Common myeloid progenitor, CD34-positive (primary cell): ENCODE results near the gene ABCC3.

ENCODE experiments used
- CTCF ChIA-PET: fragments of 350-600 bp; sonication (Branson Sonifier 250); formaldehyde crosslinking; loops from one replicate; lab custom pipeline; 2021; ENCODE audit warnings: antibody characterized with exemption; lab: Charles Lee
- POLR2A ChIA-PET: fragments of 350-600 bp; sonication (Branson Sonifier 250); formaldehyde crosslinking; loops from one replicate; lab custom pipeline; 2021; ENCODE audit warnings: antibody characterized with exemption; lab: Charles Lee
- DNase-seq, 3 donors: peaks; one replicate each; pipeline versions ENCODE4 v3.0.0 to v3.0.0-alpha.2; 2013
- H3K27ac ChIP-seq, 2 experiments: 1 replicate in 1 of 2; 2 replicates in 1 of 2; pipeline ENCODE4 v1.7.0; 2013; ENCODE audit warnings: inconsistent platforms in 2 of 2, low read length in 2 of 2, mild to moderate bottlenecking in 2 of 2, low read depth in 1 of 2, moderate library complexity in 1 of 2; ENCODE audit not compliant: severe bottlenecking in 2 of 2, insufficient read depth in 1 of 2, poor library complexity in 1 of 2
- H3K27me3 ChIP-seq, 5 experiments: replicated peaks in 2 of 5; 1 replicate in 3 of 5; 2 replicates in 2 of 5; pipeline versions ENCODE4 v1.6.1 to v1.7.0; 2013; ENCODE audit warnings: low read length in 4 of 5, mild to moderate bottlenecking in 2 of 5, moderate library complexity in 2 of 5, inconsistent platforms in 1 of 5; ENCODE audit not compliant: insufficient read depth in 5 of 5, control insufficient read depth in 4 of 5
- H3K36me3 ChIP-seq, 4 experiments: 1 replicate in 2 of 4; 2 replicates in 2 of 4; pipeline versions ENCODE4 v1.6.1 to v1.7.0; 2013; ENCODE audit warnings: low read length in 3 of 4, control low read depth in 1 of 4, mild to moderate bottlenecking in 1 of 4; ENCODE audit not compliant: control insufficient read depth in 4 of 4, insufficient read depth in 4 of 4
- H3K4me1 ChIP-seq, 4 experiments: 1 replicate in 3 of 4; 2 replicates in 1 of 4; pipeline versions ENCODE4 v1.6.1 to v1.7.1; 2013; ENCODE audit warnings: low read length in 3 of 4, mild to moderate bottlenecking in 3 of 4, control low read depth in 1 of 4, inconsistent platforms in 1 of 4, moderate library complexity in 1 of 4; ENCODE audit not compliant: control insufficient read depth in 4 of 4, insufficient read depth in 4 of 4; ENCODE audit errors: control extremely low read depth in 1 of 4
- H3K4me3 ChIP-seq, 7 experiments: 1 replicate in 4 of 7; 2 replicates in 3 of 7; pipeline versions ENCODE4 v1.5.1 to v1.7.0; 2013; ENCODE audit warnings: mild to moderate bottlenecking in 7 of 7, low read length in 6 of 7, moderate library complexity in 6 of 7, inconsistent platforms in 2 of 7, low read depth in 2 of 7, control low read depth in 1 of 7; ENCODE audit not compliant: insufficient read depth in 4 of 7, control insufficient read depth in 1 of 7; ENCODE audit errors: extremely low read depth in 1 of 7
- H3K9me3 ChIP-seq, 5 experiments: 1 replicate in 4 of 5; 2 replicates in 1 of 5; pipeline versions ENCODE4 v1.6.1 to v1.7.1; 2013; ENCODE audit warnings: low read length in 4 of 5, mild to moderate bottlenecking in 2 of 5, inconsistent platforms in 1 of 5, low read depth in 1 of 5, moderate library complexity in 1 of 5; ENCODE audit not compliant: control insufficient read depth in 4 of 5, insufficient read depth in 2 of 5; ENCODE audit errors: control extremely low read depth in 1 of 5
- WGBS: methylation state at CpG from one replicate; pipeline ENCODE4 v1.1.5; 2013; ENCODE audit not compliant: insufficient coverage; 5-methylcytosine and 5-hydroxymethylcytosine counted together

The ABCC3 gene

DNA sequence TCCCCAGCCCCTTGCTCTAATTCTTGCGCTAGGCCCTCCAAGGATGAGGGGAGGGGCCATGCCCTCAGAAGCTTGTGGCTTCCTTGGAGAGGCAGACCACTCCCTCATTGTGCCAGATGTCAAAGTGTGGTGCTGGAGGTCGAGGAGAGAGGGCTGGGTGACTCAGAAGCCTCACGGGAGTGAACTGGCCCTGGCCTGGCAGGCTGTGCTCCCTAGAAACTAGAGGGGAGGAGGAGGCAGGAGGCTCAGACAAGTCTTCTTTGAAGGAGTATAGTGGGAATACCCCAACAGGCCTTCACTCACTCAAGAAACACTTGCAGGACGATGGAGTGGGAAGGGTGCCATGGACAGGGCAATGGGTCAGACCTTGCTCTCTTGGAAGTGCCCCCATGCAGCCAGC lies 54.6 kb downstream of the ABCC3 start:
- Histone ChIP-seq H3K9me3 (no peaks in the 10 kb centered on the region), H3K36me3 (peaks cover 7 to 19% (median 14%) of the 10 kb centered on the region in 4 experiments), H3K4me3 (no peak overlapping the region), H3K27me3 (peaks cover 0 to 3% (median 0%) of the 10 kb centered on the region in 5 experiments), H3K27ac (no peak overlapping the region), H3K4me1 (peaks cover 0 to 5% (median 0%) of the 10 kb centered on the region in 4 experiments)
- peak in 2 of 3 donors; percentile 43 to 60 for DNase-seq
- ChIA-PET CTCF (no interaction called here), POLR2A (no interaction called here)
- 73% methylated on average over 1 of the region's 4 CpGs for WGBS

DNA sequence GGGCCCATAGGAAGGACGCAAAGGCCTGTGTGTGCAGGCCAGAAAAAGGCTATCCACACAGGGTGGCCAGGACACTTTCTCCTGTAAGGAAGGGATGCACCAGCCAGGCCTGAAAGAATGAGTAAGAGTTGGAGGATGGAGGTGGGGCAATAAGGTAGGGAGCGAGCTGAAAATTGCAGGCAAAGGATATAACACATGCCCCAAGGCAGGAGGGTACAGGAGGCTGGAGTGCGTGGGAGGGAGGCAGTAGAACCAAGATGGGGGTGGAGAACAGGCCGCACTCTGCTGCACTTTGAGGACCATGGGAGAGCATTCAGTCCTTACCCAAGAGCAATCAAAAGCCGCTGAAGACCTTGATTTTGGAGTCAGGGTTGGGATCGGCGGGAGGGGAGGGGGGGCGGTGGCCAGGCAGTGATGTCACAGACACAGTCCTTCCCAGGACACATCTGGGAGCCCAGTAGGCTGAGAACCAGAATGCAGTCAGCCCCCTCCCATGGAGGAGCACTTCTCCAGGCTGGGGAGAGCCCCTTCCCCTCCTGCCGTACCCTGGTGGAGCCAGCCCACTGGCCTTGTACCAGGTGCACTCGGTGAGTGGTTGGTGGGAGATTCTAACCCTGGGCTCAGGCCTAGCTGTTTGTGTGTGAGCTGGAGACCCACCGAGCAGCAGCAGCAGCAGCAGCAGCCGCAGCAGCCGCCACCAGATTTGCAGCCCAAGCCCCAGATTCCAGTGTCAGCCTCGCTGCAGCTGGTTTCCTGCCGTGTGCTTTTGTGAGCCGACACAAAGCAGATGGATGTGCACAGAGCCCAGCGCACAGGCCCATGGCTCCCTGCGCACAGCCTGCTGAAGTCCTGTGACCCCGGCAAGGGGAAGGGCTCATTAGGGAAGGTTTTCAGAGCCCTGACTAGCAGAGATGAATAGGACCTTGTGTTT lies 55.5 kb downstream of the ABCC3 start:
- ChIA-PET POLR2A (no interaction called here), CTCF (interaction anchor here (1.0 to 2.3 kb wide), 2 partner anchors 13 to 14 kb away, joined by 3 to 6 read pairs; no protein-coding TSS in a partner anchor)
- WGBS, result 94% methylated on average over 14 of the region's 19 CpGs
- H3K4me1 ChIP-seq, result peaks cover 0 to 5% (median 0%) of the 10 kb centered on the region in 4 experiments
- no peaks in the 10 kb centered on the region for H3K9me3 ChIP-seq
- H3K27me3 ChIP-seq, result no peaks in the 10 kb centered on the region
- no peak overlapping the region for H3K4me3 ChIP-seq
- H3K36me3 ChIP-seq, result peaks cover 9 to 23% (median 20%) of the 10 kb centered on the region in 4 experiments
- DNase-seq, result no peak
- no peak overlapping the region for H3K27ac ChIP-seq

DNA sequence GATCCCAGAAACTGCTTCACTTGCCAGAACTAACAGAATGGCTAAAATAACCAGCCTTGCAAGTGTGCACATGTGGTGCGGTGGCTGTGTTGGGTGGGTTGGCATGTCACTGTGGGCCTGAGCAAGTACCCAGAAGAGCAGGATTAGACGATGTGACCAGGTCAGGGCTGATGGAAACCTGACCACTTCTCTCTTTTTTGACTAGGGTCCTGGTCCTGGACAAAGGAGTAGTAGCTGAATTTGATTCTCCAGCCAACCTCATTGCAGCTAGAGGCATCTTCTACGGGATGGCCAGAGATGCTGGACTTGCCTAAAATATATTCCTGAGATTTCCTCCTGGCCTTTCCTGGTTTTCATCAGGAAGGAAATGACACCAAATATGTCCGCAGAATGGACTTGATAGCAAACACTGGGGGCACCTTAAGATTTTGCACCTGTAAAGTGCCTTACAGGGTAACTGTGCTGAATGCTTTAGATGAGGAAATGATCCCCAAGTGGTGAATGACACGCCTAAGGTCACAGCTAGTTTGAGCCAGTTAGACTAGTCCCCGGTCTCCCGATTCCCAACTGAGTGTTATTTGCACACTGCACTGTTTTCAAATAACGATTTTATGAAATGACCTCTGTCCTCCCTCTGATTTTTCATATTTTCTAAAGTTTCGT lies 56.3 kb downstream of the ABCC3 start:
- no peak overlapping the region for H3K4me3 ChIP-seq
- no peaks in the 10 kb centered on the region for H3K9me3 ChIP-seq
- H3K27ac ChIP-seq, result no peak overlapping the region
- ChIA-PET CTCF (interaction anchor here (0.7 to 2.3 kb wide), 6 partner anchors 12 to 139 kb away, joined by 3 to 6 read pairs (median 4); no protein-coding TSS in a partner anchor), POLR2A (no interaction called here)
- H3K27me3 ChIP-seq, result no peaks in the 10 kb centered on the region
- no peak for DNase-seq
- WGBS, result 99% methylated on average over 9 of the region's 9 CpGs
- peaks cover 17 to 31% (median 28%) of the 10 kb centered on the region in 4 experiments for H3K36me3 ChIP-seq
- peaks cover 0 to 5% (median 0%) of the 10 kb centered on the region in 4 experiments for H3K4me1 ChIP-seq

DNA sequence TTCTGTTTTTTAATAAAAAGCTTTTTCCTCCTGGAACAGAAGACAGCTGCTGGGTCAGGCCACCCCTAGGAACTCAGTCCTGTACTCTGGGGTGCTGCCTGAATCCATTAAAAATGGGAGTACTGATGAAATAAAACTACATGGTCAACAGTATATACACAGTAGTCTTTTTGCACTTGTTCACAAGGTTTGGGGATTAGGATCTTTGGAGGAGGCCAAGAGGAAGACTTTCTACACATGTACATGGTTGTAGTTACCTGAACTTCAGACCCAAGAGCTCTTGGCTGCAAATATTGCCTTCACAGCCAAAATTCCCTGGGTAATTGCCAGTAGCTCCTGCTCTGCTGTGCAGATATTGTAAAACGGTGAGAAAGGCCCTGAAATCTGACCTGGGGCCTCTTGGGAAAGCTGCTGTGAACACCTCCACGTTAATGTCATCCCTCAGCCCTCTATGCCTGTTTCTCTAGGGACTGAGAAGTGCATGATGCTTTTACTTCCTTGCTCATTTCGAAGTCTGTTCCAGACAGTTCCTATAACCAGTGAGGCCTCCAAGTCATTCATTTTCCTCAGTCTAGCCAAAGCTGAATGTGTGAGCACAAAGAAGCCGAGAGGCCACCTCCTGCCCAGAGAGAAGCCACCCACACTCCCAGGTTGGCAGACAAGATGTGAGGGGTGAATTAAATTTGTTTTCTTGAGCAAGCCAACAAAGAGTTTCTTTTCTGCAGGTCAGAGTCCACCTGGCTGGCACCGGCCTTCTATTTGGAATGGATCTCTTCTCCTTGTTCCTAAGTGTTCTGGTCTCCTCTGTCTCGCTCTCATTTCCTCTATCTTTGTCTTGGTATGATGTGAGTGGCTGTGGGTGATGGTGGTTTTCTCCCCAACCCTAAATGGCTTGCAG lies 57.1 kb downstream of the ABCC3 start:
- DNase-seq, result no peak
- peaks cover 0 to 5% (median 0%) of the 10 kb centered on the region in 4 experiments for H3K4me1 ChIP-seq

DNA sequence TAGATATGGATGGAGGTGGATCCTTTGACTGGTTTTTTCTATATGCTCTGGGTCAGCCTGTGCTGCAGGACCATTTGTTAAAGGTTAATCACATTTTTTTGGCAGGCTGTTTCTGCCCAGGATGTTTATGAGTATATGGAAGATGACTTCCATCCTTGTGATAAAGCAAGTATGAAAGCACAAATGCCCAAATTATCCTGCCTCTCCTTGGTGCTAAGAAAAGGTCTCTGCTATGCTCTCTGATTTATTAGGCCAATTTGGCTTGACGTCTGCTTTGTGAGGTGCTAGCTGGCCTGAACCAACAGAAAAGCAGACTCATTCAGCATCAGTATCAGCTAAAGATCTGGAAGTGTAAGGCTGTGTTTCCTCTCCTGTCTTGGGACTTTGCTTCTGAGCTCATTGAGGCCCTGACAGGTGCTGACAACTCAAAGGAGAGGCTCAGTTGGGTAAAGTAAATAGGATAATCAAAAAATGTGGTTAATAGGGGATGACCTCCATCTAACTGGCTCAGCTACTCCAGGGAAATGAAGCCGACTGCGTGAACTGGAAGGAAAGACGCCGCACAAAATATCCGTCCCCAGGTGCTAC lies 57.9 kb downstream of the ABCC3 start:
- CTCF ChIA-PET, result interaction anchor here (1.2 to 2.3 kb wide), 6 partner anchors 12 to 142 kb away, joined by 3 to 7 read pairs (median 6); no protein-coding TSS in a partner anchor
- H3K4me3 ChIP-seq, result no peak overlapping the region
- H3K27me3 ChIP-seq, result no peaks in the 10 kb centered on the region
- POLR2A ChIA-PET, result no interaction called here
- H3K27ac ChIP-seq, result no peak overlapping the region
- peaks cover 23 to 46% (median 42%) of the 10 kb centered on the region in 4 experiments for H3K36me3 ChIP-seq
- WGBS, result 87% methylated on average over 6 of the region's 6 CpGs
- no peaks in the 10 kb centered on the region for H3K9me3 ChIP-seq
- no peak for DNase-seq
- peaks cover 0 to 5% (median 0%) of the 10 kb centered on the region in 4 experiments for H3K4me1 ChIP-seq

More for the DNA sequence above, 57.1 kb downstream of the ABCC3 start:
- CTCF ChIA-PET, result interaction anchor here (0.7 to 2.3 kb wide), 7 partner anchors 13 to 142 kb away, joined by 3 to 6 read pairs (median 5); no protein-coding TSS in a partner anchor
- H3K9me3 ChIP-seq, result no peaks in the 10 kb centered on the region
- no peak overlapping the region for H3K27ac ChIP-seq
- peaks cover 18 to 38% (median 36%) of the 10 kb centered on the region in 4 experiments for H3K36me3 ChIP-seq
- POLR2A ChIA-PET, result no interaction called here
- H3K4me3 ChIP-seq, result no peak overlapping the region
- 100% methylated on average over 4 of the region's 6 CpGs for WGBS
- H3K27me3 ChIP-seq, result no peaks in the 10 kb centered on the region

DNA sequence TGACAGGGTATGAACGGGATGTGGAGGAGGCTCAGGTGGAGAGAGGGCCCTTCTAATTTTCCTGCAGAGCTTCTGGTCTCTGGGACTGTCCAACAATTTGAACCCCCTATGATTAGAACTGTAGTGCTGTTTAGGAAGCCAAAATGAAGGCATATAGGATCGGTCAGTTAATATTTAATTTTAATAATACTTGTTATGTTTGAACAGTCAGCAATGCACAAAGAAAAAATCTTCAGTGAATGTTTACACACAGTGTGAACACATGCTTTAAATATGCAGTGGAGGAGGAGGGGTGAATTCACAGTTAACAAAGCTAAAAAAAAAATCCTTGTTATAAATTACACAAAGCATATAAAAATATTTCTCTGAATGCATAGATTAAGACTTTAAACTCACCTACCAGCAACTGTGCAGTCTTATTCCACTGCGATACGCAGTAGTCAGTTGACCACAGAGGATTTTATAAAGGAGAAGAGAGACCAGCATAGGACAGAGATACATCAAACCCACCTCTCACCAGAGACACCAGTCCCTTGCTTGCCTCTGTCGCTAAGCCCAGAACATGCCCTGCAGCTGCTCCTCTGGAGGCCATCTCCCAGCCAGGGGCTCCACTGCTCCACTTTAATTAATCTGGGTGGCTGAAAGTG lies 58.5 kb downstream of the ABCC3 start:
- CTCF ChIA-PET, result interaction anchor here (0.7 to 1.8 kb wide), 6 partner anchors 13 to 143 kb away, joined by 3 to 7 read pairs (median 4); no protein-coding TSS in a partner anchor
- H3K36me3 ChIP-seq, result peaks cover 26 to 52% (median 46%) of the 10 kb centered on the region in 4 experiments
- POLR2A ChIA-PET, result no interaction called here
- H3K4me1 ChIP-seq, result peaks cover 0 to 5% (median 0%) of the 10 kb centered on the region in 4 experiments
- no peak overlapping the region for H3K27ac ChIP-seq
- WGBS, result 100% methylated on average over 1 of the region's 5 CpGs
- no peaks in the 10 kb centered on the region for H3K27me3 ChIP-seq
- H3K9me3 ChIP-seq, result no peaks in the 10 kb centered on the region
- DNase-seq, result no peak
- H3K4me3 ChIP-seq, result no peak overlapping the region
